Measurements from ENCODE around the gene LCOR. TPM values are rescaled to one million over a fixed set of nuclear protein-coding genes. Genes with fewer than 3 reads are reported as not detected.

Gene LCOR
- total RNA-seq, 4 donors from 2014 or later: 47.2 to 86.4 (median 60.0) TPM

GRCh38 chr10:97028126-97028831 lies 196.2 kb downstream of the LCOR start:
- no peak for TF ChIP-seq POLR2A (IDR thresholded peaks at IDR 0.05)
- no peak for TF ChIP-seq CTCF (IDR thresholded peaks at IDR 0.05)
- TF ChIP-seq EP300 (IDR thresholded peaks at IDR 0.05; ENCODE audit: low read depth): no peak
- H3K36me3 ChIP-seq: no peaks in the 10 kb centered on the region
- no peak overlapping the region for H3K4me3 ChIP-seq
- H3K4me1 ChIP-seq: peaks cover 4 to 8% (median 7%) of the 10 kb centered on the region in 4 donors
- H3K9me3 ChIP-seq: no peaks in the 10 kb centered on the region
- H3K27me3 ChIP-seq: no peaks in the 10 kb centered on the region
- in situ Hi-C loops (cut with MboI; ENCODE audit: low pct_ligation_motif_present in 1 of 4, low pct_unique_long_range_greater_than_20kb in 1 of 4, low sequenced_read_pairs in 3 of 4) (loop anchor here in 2 of 4 donors (25.0 kb wide), 2 partner anchors 266 to 616 kb away; no protein-coding TSS in a partner anchor), intact Hi-C loops (cut with DNase I; ENCODE audit: low total_unique reads) (no loop called here)
- WGBS, 2 donors (ENCODE audit: low coverage in 1 of 2): 81 to 86% methylated on average over 2 of the region's 2 CpGs
- no peak for DNase-seq
- H3K27ac ChIP-seq: no peak overlapping the region

- Histone ChIP-seq H3K9me3 (no peaks in the 10 kb centered on the region), H3K4me3 (no peak overlapping the region), H3K4me1 (peaks cover 4 to 8% (median 6%) of the 10 kb centered on the region in 4 donors), H3K27me3 (no peaks in the 10 kb centered on the region), H3K27ac (no peak overlapping the region), H3K36me3 (no peaks in the 10 kb centered on the region)
- WGBS, 2 donors (ENCODE audit: low coverage in 1 of 2): 84 to 92% methylated on average over 2 to 3 of the region's 3 CpGs
- no peak for DNase-seq
- in situ Hi-C loops (cut with MboI; ENCODE audit: low pct_ligation_motif_present in 1 of 4, low pct_unique_long_range_greater_than_20kb in 1 of 4, low sequenced_read_pairs in 3 of 4): loop anchor here in 2 of 4 donors (25.0 kb wide), 2 partner anchors 267 to 617 kb away; no protein-coding TSS in a partner anchor
- no peak for TF ChIP-seq POLR2A (IDR thresholded peaks at IDR 0.05)
- TF ChIP-seq CTCF (IDR thresholded peaks at IDR 0.05): no peak
- TF ChIP-seq EP300 (IDR thresholded peaks at IDR 0.05; ENCODE audit: low read depth): no peak
- no peak for TF ChIP-seq POLR2AphosphoS5 (IDR thresholded peaks at IDR 0.05)
- intact Hi-C loops (cut with DNase I; ENCODE audit: low total_unique reads): no loop called here
Measured at GRCh38 chr10:97028832-97029178, 196.7 kb downstream of the LCOR start.

- DNase-seq: no peak
- Histone ChIP-seq H3K27ac (no peak overlapping the region), H3K9me3 (no peaks in the 10 kb centered on the region), H3K36me3 (no peaks in the 10 kb centered on the region), H3K4me1 (peaks cover 0 to 4% (median 1%) of the 10 kb centered on the region in 4 donors), H3K4me3 (no peak overlapping the region), H3K27me3 (no peaks in the 10 kb centered on the region)
- TF ChIP-seq POLR2AphosphoS5 (IDR thresholded peaks at IDR 0.05) (no peak), EP300 (IDR thresholded peaks at IDR 0.05; ENCODE audit: low read depth) (no peak), POLR2A (IDR thresholded peaks at IDR 0.05) (no peak), CTCF (IDR thresholded peaks at IDR 0.05) (no peak)
- in situ Hi-C loops (cut with MboI; ENCODE audit: low pct_ligation_motif_present in 1 of 4, low pct_unique_long_range_greater_than_20kb in 1 of 4, low sequenced_read_pairs in 3 of 4) (loop anchor here in 2 of 4 donors (25.0 kb wide), 2 partner anchors 267 to 617 kb away; no protein-coding TSS in a partner anchor), intact Hi-C loops (cut with DNase I; ENCODE audit: low total_unique reads) (no loop called here)
- 69 to 71% methylated on average over 1 to 3 of the region's 3 CpGs for WGBS, 2 donors (ENCODE audit: low coverage in 1 of 2)
Measured at GRCh38 chr10:97029271-97029670, 197.2 kb downstream of the LCOR start.

GRCh38 chr10:97030894-97031293 lies 198.8 kb downstream of the LCOR start:
- H3K4me3 ChIP-seq: no peak overlapping the region
- intact Hi-C loops (cut with DNase I; ENCODE audit: low total_unique reads) (no loop called here), in situ Hi-C loops (cut with MboI; ENCODE audit: low pct_ligation_motif_present in 1 of 4, low pct_unique_long_range_greater_than_20kb in 1 of 4, low sequenced_read_pairs in 3 of 4) (loop anchor here in 2 of 4 donors (10.0 to 25.0 kb wide), 3 partner anchors 269 to 619 kb away; no protein-coding TSS in a partner anchor)
- H3K27ac ChIP-seq: no peak overlapping the region
- H3K27me3 ChIP-seq: peaks cover 10% of the 10 kb centered on the region
- WGBS, 2 donors (ENCODE audit: low coverage in 1 of 2): 63% methylated on average over 5 of the region's 6 CpGs; no CpG with 5 or more reads in 1 of the 2 donors
- no peaks in the 10 kb centered on the region for H3K36me3 ChIP-seq
- TF ChIP-seq CTCF (IDR thresholded peaks at IDR 0.05) (no peak), EP300 (IDR thresholded peaks at IDR 0.05; ENCODE audit: low read depth) (no peak), POLR2AphosphoS5 (IDR thresholded peaks at IDR 0.05) (no peak), POLR2A (IDR thresholded peaks at IDR 0.05) (no peak)
- no peak for DNase-seq
- H3K9me3 ChIP-seq: no peaks in the 10 kb centered on the region
- H3K4me1 ChIP-seq: no peaks in the 10 kb centered on the region
